HS-5 (cell line): ENCODE measurements around the gene RANBP17.

Experiments used
- DNase-seq: peaks from one replicate; pipeline ENCODE4 v3.0.0-alpha.2; 2012; ENCODE audit warnings: low read depth

RANBP17 gene

GRCh38 chr5:171092194-171092593 lies 230.4 kb downstream of the RANBP17 start:
- peak; percentile 36 for DNase-seq

GRCh38 chr5:171093598-171093997 lies 231.8 kb downstream of the RANBP17 start:
- DNase-seq = no peak

GRCh38 chr5:171094356-171094755 lies 232.5 kb downstream of the RANBP17 start:
- no peak for DNase-seq

- no peak for DNase-seq
These were observed 241.2 kb downstream of the RANBP17 start for GRCh38 chr5:171102877-171103610.

- DNase-seq = no peak
These were observed 245.9 kb downstream of the RANBP17 start for GRCh38 chr5:171107669-171108068.

- no peak for DNase-seq
These were observed 253.7 kb downstream of the RANBP17 start for GRCh38 chr5:171115519-171115918.

- no peak for DNase-seq
These were observed 254.9 kb downstream of the RANBP17 start for GRCh38 chr5:171116719-171117118.

GRCh38 chr5:171120986-171121622 lies 259.3 kb downstream of the RANBP17 start:
- no peak for DNase-seq

- DNase-seq = no peak
These were observed 259.8 kb downstream of the RANBP17 start for GRCh38 chr5:171121638-171122037.

GRCh38 chr5:171122372-171122771 lies 260.6 kb downstream of the RANBP17 start:
- no peak for DNase-seq

- DNase-seq = no peak
These were observed 261.6 kb downstream of the RANBP17 start for GRCh38 chr5:171123417-171123816.

- no peak for DNase-seq
These were observed 265.5 kb downstream of the RANBP17 start for GRCh38 chr5:171127314-171127713.

- DNase-seq = no peak
These were observed 266.3 kb downstream of the RANBP17 start for GRCh38 chr5:171128136-171128535.

GRCh38 chr5:171129308-171129707 lies 267.5 kb downstream of the RANBP17 start:
- no peak for DNase-seq

GRCh38 chr5:171131497-171131896 lies 269.7 kb downstream of the RANBP17 start:
- DNase-seq = no peak

GRCh38 chr5:171137768-171138525 lies 276.1 kb downstream of the RANBP17 start:
- DNase-seq = no peak

- DNase-seq = no peak
These were observed 277.4 kb downstream of the RANBP17 start for GRCh38 chr5:171139227-171139626.

- DNase-seq = no peak
These were observed 280.8 kb downstream of the RANBP17 start for GRCh38 chr5:171142617-171143016.

- DNase-seq = no peak
These were observed 281.4 kb downstream of the RANBP17 start for GRCh38 chr5:171143171-171143570.

GRCh38 chr5:171143926-171144325 lies 282.1 kb downstream of the RANBP17 start:
- DNase-seq = no peak

GRCh38 chr5:171149333-171149732 lies 287.5 kb downstream of the RANBP17 start:
- DNase-seq = no peak

GRCh38 chr5:171149772-171150171 lies 288.0 kb downstream of the RANBP17 start:
- no peak for DNase-seq

- no peak for DNase-seq
These were observed 290.6 kb downstream of the RANBP17 start for GRCh38 chr5:171152382-171152781.
